Activated naive CD4-positive, alpha-beta T cell treated with anti-CD3 and anti-CD28 coated beads, Interleukin-2, amount 10 ng/mL, durations not matched to agents 7 days and 5 days (primary cell): ENCODE measurements around the gene CST3.
"Not testable (repeated sequence)": the region's sequence is repeated elsewhere in the genome, so short reads cannot be mapped to it uniquely, and the experiment has no call there.

Source experiments
- CTCF ChIA-PET: fragments of 350-600 bp; sonication (Branson Sonifier 250); formaldehyde crosslinking; loops from one replicate; lab custom pipeline; 2021; ENCODE audit warnings: antibody characterized with exemption; lab: Charles Lee
- DNase-seq: peaks from one replicate; pipeline ENCODE4 v3.0.0-alpha.2; 2020
- H3K27ac Mint-ChIP-seq: one replicate; pipeline ENCODE4 v1.8.0; 2021; ENCODE audit warnings: mild to moderate bottlenecking, moderate library complexity, mixed read lengths
- H3K27me3 Mint-ChIP-seq: one replicate; pipeline ENCODE4 v1.8.0; 2021; ENCODE audit warnings: mild to moderate bottlenecking, mixed read lengths
- H3K36me3 Mint-ChIP-seq: one replicate; pipeline ENCODE4 v1.8.0; 2021; ENCODE audit warnings: mixed read lengths
- H3K4me1 Mint-ChIP-seq: one replicate; pipeline ENCODE4 v1.8.0; 2021; ENCODE audit warnings: mixed read lengths
- H3K4me3 Mint-ChIP-seq: one replicate; pipeline ENCODE4 v1.8.0; 2021; ENCODE audit warnings: mild to moderate bottlenecking, moderate library complexity, mixed read lengths
- H3K9me3 Mint-ChIP-seq: one replicate; pipeline ENCODE4 v1.8.0; 2021; ENCODE audit warnings: mixed read lengths

The CST3 gene

DNA sequence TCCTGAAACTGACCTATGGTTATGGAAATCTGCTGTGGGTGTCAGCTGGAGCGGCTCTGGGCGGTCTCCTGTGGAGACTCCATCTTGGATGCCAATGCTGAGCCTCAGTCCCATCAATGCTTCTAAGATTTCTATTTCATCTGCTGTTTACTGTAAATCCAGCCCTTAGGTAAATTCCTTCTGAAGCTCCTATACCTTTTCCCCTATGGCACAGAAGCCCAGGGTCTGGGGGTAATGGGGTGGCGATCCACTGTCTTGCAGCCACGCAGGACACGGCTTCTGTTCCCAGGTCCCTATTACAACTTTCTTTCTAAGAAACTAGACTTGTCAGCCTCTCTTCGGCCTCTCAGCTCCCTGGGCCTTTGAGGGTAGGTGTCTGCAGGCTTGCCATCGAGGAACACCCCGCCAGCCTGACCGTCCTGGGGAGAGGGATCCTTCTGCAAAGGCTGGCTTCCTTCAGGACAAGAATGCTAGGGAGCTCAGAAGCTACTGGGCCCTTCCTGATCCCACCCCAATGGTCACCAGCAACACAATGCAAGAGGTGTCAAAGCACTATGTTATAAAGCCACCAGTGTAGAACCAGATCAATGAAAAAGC, 6.4 kb downstream of the CST3 start:
- H3K36me3 Mint-ChIP-seq = no peaks in the 10 kb centered on the region

GRCh38 chr20:23630392-23630849, 7.3 kb downstream of the CST3 start:
- Mint-ChIP-seq H3K9me3 (no peaks in the 10 kb centered on the region), H3K4me1 (no peaks in the 10 kb centered on the region), H3K4me3 (no peak overlapping the region), H3K27ac (no peak overlapping the region), H3K36me3 (no peaks in the 10 kb centered on the region), H3K27me3 (peaks cover 24% of the 10 kb centered on the region)
- no peak for DNase-seq
- CTCF ChIA-PET = no interaction called here

More for the DNA sequence above, 6.4 kb downstream of the CST3 start:
- Mint-ChIP-seq H3K27me3 (peaks cover 26% of the 10 kb centered on the region), H3K27ac (no peak overlapping the region), H3K4me1 (no peaks in the 10 kb centered on the region), H3K4me3 (no peak overlapping the region), H3K9me3 (no peaks in the 10 kb centered on the region)
- DNase-seq = no peak
- CTCF ChIA-PET = no interaction called here

DNA sequence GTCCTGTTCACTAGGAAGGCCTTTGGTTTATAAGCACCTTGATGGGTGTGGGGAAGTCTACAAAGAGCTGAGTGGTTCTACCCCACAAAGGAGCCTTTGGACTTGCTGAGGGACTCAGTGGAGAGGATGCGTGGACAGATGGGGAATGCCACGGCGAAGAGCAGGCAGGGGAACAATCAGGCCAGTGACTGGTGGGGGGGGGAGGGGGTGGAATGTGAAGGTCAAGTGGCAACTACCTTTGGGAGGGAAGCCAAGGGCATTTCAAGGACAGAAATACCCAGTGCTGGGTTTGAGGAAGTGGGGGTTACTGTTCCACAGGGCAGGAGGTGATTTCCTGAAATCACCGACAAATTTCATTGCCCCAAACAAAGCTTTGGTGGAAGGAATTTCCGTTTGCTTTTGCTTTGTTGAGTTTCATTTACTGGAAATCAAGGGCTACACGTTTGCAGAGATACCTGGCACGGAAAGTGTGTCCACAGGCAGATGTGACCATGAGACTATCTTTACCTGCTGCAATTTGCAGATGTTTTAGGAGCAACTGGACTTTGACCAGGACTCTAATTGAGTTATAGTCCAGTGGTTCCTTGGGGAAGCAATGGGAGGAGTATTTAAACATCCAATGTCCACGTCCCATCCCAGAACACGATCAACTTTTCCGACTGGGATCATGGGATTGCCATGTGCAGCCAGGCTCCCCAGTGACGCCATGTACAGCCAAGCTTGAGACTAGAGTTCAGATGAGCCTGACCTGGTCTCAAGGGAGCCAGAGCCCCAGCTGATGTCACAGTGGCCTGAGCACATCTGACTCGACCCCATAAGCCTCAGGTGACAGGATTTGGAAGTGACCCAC, 8.0 kb downstream of the CST3 start:
- Mint-ChIP-seq H3K4me3 (no peak overlapping the region), H3K36me3 (no peaks in the 10 kb centered on the region), H3K9me3 (no peaks in the 10 kb centered on the region), H3K4me1 (no peaks in the 10 kb centered on the region), H3K27me3 (peaks cover 26% of the 10 kb centered on the region), H3K27ac (no peak overlapping the region)
- CTCF ChIA-PET = no interaction called here
- no peak for DNase-seq

DNA sequence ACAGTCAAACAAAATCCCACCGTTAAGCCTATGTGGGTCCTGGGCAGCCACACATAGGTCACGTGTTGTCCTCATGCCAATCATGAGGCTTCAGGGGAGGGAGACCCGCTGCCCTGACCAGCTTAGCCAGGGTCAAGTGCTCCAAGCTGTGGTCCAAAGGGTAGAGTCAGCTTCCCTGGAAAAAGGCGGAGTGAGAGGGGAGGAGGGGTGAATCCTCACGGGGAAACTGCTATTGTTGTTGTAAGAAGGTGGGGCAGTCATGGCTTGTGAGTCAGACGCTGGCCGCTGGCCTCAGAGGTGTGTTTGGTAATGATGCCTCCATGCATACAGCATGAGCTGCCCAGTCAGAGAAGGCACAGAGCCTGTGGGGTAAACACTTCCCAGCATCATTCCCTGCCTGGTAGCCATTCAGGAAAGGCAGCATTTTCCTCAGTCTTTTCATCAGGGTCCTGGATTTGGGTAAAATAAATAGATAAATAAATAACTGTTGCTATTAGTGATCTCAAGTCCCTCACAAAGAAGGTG, 8.7 kb downstream of the CST3 start:
- Mint-ChIP-seq H3K27me3 (peaks cover 28% of the 10 kb centered on the region), H3K9me3 (no peaks in the 10 kb centered on the region), H3K4me1 (no peaks in the 10 kb centered on the region), H3K27ac (no peak overlapping the region), H3K4me3 (no peak overlapping the region), H3K36me3 (no peaks in the 10 kb centered on the region)
- DNase-seq = no peak
- CTCF ChIA-PET = no interaction called here

- peaks cover 28% of the 10 kb centered on the region for H3K27me3 Mint-ChIP-seq
- no peaks in the 10 kb centered on the region for H3K9me3 Mint-ChIP-seq
- H3K36me3 Mint-ChIP-seq = no peaks in the 10 kb centered on the region
- H3K27ac Mint-ChIP-seq = no peak overlapping the region
- H3K4me3 Mint-ChIP-seq = no peak overlapping the region
- CTCF ChIA-PET = no interaction called here
- no peak for DNase-seq
- no peaks in the 10 kb centered on the region for H3K4me1 Mint-ChIP-seq
These were observed 9.2 kb downstream of the CST3 start for GRCh38 chr20:23628402-23629016.

DNA sequence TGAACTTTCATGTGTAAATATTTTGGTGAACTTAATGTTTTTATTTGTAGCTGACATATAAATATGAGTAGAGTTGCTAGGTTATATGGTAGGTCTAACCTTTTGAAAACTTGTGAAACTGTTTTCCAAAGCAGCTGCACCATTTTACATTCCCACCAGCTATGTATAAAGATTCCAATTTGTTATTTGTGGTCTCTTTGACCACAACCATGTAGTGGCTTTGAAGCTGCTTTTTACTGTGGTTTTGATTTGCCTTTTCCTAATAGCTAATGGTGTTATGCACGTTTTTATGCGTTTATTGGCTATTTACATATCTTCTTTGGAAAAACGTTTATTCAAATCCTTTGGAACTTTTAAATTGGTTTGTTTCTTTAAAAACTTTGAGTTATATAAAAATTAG, 10.3 kb downstream of the CST3 start:
- Mint-ChIP-seq H3K4me3 (no peak overlapping the region), H3K27ac (no peak overlapping the region), H3K27me3 (peaks cover 28% of the 10 kb centered on the region), H3K9me3 (no peaks in the 10 kb centered on the region), H3K36me3 (no peaks in the 10 kb centered on the region), H3K4me1 (peaks cover 4% of the 10 kb centered on the region)
- CTCF ChIA-PET = no interaction called here
- DNase-seq = no peak

GRCh38 chr20:23626040-23626620, 11.6 kb downstream of the CST3 start:
- CTCF ChIA-PET = interaction anchor here (0.6 kb wide), 1 partner anchor 308 kb away, joined by 3 read pairs; no protein-coding TSS in a partner anchor
- peaks cover 28% of the 10 kb centered on the region for H3K27me3 Mint-ChIP-seq

DNA sequence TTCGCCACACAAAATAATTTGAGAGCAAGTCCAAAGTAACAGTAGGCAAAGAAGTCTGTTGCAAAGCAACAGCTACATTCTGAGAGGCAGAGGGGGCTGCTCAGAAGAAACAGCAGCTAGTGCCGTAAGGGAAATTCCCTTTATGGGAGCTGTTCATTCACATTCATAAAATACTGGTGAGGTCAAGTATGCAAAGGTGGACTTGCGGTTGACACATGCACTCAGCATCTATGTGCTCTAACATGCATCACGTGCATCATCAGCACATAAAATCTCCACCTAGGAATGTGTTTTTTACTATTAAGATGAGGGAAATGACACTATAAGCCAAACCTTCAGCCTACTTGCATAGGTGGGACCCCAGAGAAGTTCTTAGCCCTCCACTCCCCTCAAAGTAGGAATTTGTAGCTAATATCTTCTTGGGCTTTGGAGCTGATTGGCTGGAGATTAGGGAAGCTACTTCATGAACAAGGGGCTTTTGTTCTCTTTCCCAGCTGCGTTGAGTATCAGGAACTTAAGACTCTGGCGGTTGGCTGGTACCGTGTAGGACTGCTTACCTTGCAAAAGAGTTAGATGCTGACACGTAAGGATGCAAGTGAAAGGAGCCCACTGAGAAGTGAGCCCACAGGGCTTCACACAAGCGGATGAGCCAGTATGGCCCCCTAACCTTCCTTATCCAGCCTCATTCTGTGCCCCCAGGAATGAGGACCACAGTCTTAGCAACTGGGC, 12.4 kb downstream of the CST3 start:
- no peak overlapping the region for H3K27ac Mint-ChIP-seq
- CTCF ChIA-PET = no interaction called here
- peaks cover 4% of the 10 kb centered on the region for H3K4me1 Mint-ChIP-seq
- DNase-seq = no peak
- no peaks in the 10 kb centered on the region for H3K9me3 Mint-ChIP-seq
- H3K27me3 Mint-ChIP-seq = peaks cover 27% of the 10 kb centered on the region
- no peaks in the 10 kb centered on the region for H3K36me3 Mint-ChIP-seq
- no peak overlapping the region for H3K4me3 Mint-ChIP-seq

More at GRCh38 chr20:23626040-23626620, 11.6 kb downstream of the CST3 start:
- Mint-ChIP-seq H3K9me3 (no peaks in the 10 kb centered on the region), H3K36me3 (no peaks in the 10 kb centered on the region), H3K4me1 (peaks cover 4% of the 10 kb centered on the region), H3K4me3 (no peak overlapping the region), H3K27ac (no peak overlapping the region)
- no peak for DNase-seq

- DNase-seq = no peak
- H3K27me3 Mint-ChIP-seq = peaks cover 19% of the 10 kb centered on the region
- H3K4me3 Mint-ChIP-seq = no peak overlapping the region
- H3K4me1 Mint-ChIP-seq = peaks cover 4% of the 10 kb centered on the region
- H3K36me3 Mint-ChIP-seq = no peaks in the 10 kb centered on the region
- H3K9me3 Mint-ChIP-seq = no peaks in the 10 kb centered on the region
- CTCF ChIA-PET = no interaction called here
- H3K27ac Mint-ChIP-seq = no peak overlapping the region
These were observed 13.4 kb downstream of the CST3 start for GRCh38 chr20:23624324-23624691.

GRCh38 chr20:23623666-23624323, 14.0 kb downstream of the CST3 start:
- CTCF ChIA-PET = no interaction called here
- H3K4me3 Mint-ChIP-seq = no peak overlapping the region
- peaks cover 17% of the 10 kb centered on the region for H3K27me3 Mint-ChIP-seq
- no peak for DNase-seq
- H3K4me1 Mint-ChIP-seq = peaks cover 4% of the 10 kb centered on the region
- H3K27ac Mint-ChIP-seq = no peak overlapping the region
- no peaks in the 10 kb centered on the region for H3K36me3 Mint-ChIP-seq
- H3K9me3 Mint-ChIP-seq = no peaks in the 10 kb centered on the region

GRCh38 chr20:23622839-23623343, 14.9 kb downstream of the CST3 start:
- no peaks in the 10 kb centered on the region for H3K9me3 Mint-ChIP-seq
- H3K36me3 Mint-ChIP-seq = no peaks in the 10 kb centered on the region
- H3K27ac Mint-ChIP-seq = no peak overlapping the region
- no peak overlapping the region for H3K4me3 Mint-ChIP-seq
- H3K4me1 Mint-ChIP-seq = peaks cover 4% of the 10 kb centered on the region
- CTCF ChIA-PET = no interaction called here
- H3K27me3 Mint-ChIP-seq = peaks cover 9% of the 10 kb centered on the region
- no peak for DNase-seq

- CTCF ChIA-PET, H3K4me3 Mint-ChIP-seq, H3K27ac Mint-ChIP-seq, DNase-seq, H3K36me3 Mint-ChIP-seq, H3K27me3 Mint-ChIP-seq, H3K4me1 Mint-ChIP-seq, H3K9me3 Mint-ChIP-seq: not testable (repeated sequence)
These were observed 15.4 kb downstream of the CST3 start for GRCh38 chr20:23622401-23622800.

- H3K27ac Mint-ChIP-seq, H3K9me3 Mint-ChIP-seq, CTCF ChIA-PET: not testable (repeated sequence)
These were observed 16.9 kb downstream of the CST3 start for GRCh38 chr20:23620670-23621386.

More at GRCh38 chr20:23620670-23621386, 16.9 kb downstream of the CST3 start:
- H3K4me1 Mint-ChIP-seq, H3K4me3 Mint-ChIP-seq, H3K36me3 Mint-ChIP-seq, DNase-seq, H3K27me3 Mint-ChIP-seq: not testable (repeated sequence)
